Loucy (cell line): ENCODE data around the gene ATP5PF.

Experiments
- H2AFZ ChIP-seq: fragments of 200-600 bp; sonication (generic); 2 replicates; pipeline ENCODE4 v1.6.0; 2016; ENCODE audit warnings: antibody characterized with exemption, mild to moderate bottlenecking, low read length, moderate library complexity
- H3F3A ChIP-seq: fragments of 200-600 bp; 2 replicates; pipeline ENCODE4 v1.6.0; 2016; ENCODE audit warnings: antibody characterized with exemption, low read depth, mild to moderate bottlenecking
- H3K27me3 ChIP-seq: fragments of 200-600 bp; sonication (generic); 2 replicates; pipeline ENCODE4 v1.6.1; 2014; ENCODE audit warnings: low read length, mild to moderate bottlenecking; ENCODE audit not compliant: insufficient read depth, poor library complexity, severe bottlenecking
- H3K36me3 ChIP-seq: fragments of 200-600 bp; sonication (generic); 2 replicates; pipeline ENCODE4 v1.6.1; 2016; ENCODE audit warnings: low read length; ENCODE audit not compliant: insufficient read depth
- H3K4me1 ChIP-seq: fragments of 200-600 bp; sonication (generic); 2 replicates; pipeline ENCODE4 v1.5.1; 2014; ENCODE audit warnings: low read length, mild to moderate bottlenecking; ENCODE audit not compliant: insufficient read depth, poor library complexity, severe bottlenecking
- H3K4me2 ChIP-seq: fragments of 200-600 bp; sonication (generic); 2 replicates; pipeline ENCODE4 v1.6.0; 2014; ENCODE audit warnings: antibody characterized with exemption, low read length, low read depth, mild to moderate bottlenecking; ENCODE audit not compliant: poor library complexity, severe bottlenecking
- H3K4me3 ChIP-seq: fragments of 200-600 bp; sonication (generic); 2 replicates; pipeline ENCODE4 v1.5.1; 2014; ENCODE audit warnings: low read length, mild to moderate bottlenecking, mixed read lengths; ENCODE audit not compliant: poor library complexity, severe bottlenecking
- H3K79me2 ChIP-seq: fragments of 200-600 bp; sonication (generic); 2 replicates; pipeline ENCODE4 v1.6.1; 2014; ENCODE audit warnings: low read length; ENCODE audit not compliant: insufficient read depth
- H3K9ac ChIP-seq: fragments of 200-600 bp; sonication (generic); 2 replicates; pipeline ENCODE4 v1.6.0; 2014; ENCODE audit warnings: mild to moderate bottlenecking, low read depth, low read length, moderate library complexity; ENCODE audit not compliant: poor library complexity, severe bottlenecking
- H3K9me2 ChIP-seq: fragments of 200-600 bp; sonication (generic); replicated peaks from 2 replicates; pipeline ENCODE4 v1.6.1; 2016; ENCODE audit warnings: low read depth, low read length, mixed read lengths
- H3K9me3 ChIP-seq: fragments of 200-600 bp; sonication (generic); 2 replicates; pipeline ENCODE4 v1.6.1; 2014; ENCODE audit warnings: mild to moderate bottlenecking, antibody characterized with exemption, low read length, low read depth; ENCODE audit not compliant: insufficient read depth
- H4K20me1 ChIP-seq: fragments of 200-600 bp; sonication (generic); 2 replicates; pipeline ENCODE4 v1.6.0; 2014; ENCODE audit warnings: antibody characterized with exemption, low read length, mild to moderate bottlenecking; ENCODE audit not compliant: insufficient read depth, poor library complexity, severe bottlenecking
- EZH2phosphoT487 ChIP-seq: fragments of 200-600 bp; IDR thresholded peaks from 2 replicates; pipeline ENCODE4 v1.6.1; 2018; ENCODE audit warnings: antibody characterized with exemption, mild to moderate bottlenecking, moderate library complexity, borderline replicate concordance
- TF ChIP-seq, protein P1 (sequence below): fragments of 200-600 bp; sonication (generic); conservative IDR thresholded peaks from 2 replicates; pipeline ENCODE4 v1.5.1; 2014; ENCODE audit warnings: mild to moderate bottlenecking, antibody characterized with exemption, low read length

The ATP5PF gene

DNA sequence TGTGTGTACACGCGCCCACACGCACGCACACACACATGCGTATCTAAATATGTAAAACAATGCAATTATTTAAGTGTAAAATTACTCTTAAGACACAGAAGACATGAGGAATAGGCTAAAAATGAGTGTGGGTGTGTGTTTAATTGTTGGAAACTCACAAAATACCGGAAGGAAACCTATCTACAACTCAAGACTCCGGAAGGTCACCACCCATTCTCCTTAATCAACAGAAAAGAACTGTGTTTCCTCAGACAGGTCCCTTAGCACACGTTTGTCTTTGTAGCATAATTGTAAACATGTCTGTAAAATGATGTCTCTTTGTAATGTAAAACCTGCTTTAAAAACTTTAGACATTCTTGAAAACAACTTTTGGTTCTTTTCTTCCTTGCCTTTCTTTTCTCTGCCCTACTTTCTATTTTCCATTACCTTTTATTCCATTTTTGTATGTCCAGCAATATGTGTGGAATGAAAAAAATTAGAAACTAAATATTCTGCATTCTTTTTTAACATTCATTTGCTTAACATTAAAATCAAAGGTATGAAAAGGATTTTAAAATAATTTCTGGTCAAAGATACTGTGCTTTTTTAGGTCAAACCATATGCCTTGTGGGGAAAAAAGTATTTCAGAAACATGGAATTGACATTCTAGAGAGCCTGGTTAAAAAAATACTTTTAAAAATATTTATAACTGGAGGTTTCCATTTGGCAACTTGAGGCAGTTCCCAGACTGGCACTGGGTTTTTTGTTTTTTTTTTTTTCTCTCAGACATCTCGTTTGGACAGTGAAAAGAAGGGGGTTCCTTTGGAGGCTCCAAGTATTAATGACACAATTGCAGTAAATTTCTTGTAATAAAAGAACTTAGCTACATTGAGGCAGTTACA, 46.2 kb downstream of the ATP5PF start:
- H3K9ac ChIP-seq = no peak overlapping the region
- H3K79me2 ChIP-seq = no peaks in the 10 kb centered on the region
- H3K9me3 ChIP-seq = no peaks in the 10 kb centered on the region
- H3K4me3 ChIP-seq = no peak overlapping the region
- H3K9me2 ChIP-seq = no peaks in the 10 kb centered on the region
- no peak overlapping the region for H2AFZ ChIP-seq
- H3K27me3 ChIP-seq = no peaks in the 10 kb centered on the region
- H3K4me1 ChIP-seq = no peaks in the 10 kb centered on the region
- H3K36me3 ChIP-seq = no peaks in the 10 kb centered on the region
- H4K20me1 ChIP-seq = no peaks in the 10 kb centered on the region
- no peak for TF ChIP-seq EZH2phosphoT487
- TF ChIP-seq, protein P1, sequence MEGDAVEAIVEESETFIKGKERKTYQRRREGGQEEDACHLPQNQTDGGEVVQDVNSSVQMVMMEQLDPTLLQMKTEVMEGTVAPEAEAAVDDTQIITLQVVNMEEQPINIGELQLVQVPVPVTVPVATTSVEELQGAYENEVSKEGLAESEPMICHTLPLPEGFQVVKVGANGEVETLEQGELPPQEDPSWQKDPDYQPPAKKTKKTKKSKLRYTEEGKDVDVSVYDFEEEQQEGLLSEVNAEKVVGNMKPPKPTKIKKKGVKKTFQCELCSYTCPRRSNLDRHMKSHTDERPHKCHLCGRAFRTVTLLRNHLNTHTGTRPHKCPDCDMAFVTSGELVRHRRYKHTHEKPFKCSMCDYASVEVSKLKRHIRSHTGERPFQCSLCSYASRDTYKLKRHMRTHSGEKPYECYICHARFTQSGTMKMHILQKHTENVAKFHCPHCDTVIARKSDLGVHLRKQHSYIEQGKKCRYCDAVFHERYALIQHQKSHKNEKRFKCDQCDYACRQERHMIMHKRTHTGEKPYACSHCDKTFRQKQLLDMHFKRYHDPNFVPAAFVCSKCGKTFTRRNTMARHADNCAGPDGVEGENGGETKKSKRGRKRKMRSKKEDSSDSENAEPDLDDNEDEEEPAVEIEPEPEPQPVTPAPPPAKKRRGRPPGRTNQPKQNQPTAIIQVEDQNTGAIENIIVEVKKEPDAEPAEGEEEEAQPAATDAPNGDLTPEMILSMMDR = no peak
- no peaks in the 10 kb centered on the region for H3F3A ChIP-seq
- no peak overlapping the region for H3K4me2 ChIP-seq

DNA sequence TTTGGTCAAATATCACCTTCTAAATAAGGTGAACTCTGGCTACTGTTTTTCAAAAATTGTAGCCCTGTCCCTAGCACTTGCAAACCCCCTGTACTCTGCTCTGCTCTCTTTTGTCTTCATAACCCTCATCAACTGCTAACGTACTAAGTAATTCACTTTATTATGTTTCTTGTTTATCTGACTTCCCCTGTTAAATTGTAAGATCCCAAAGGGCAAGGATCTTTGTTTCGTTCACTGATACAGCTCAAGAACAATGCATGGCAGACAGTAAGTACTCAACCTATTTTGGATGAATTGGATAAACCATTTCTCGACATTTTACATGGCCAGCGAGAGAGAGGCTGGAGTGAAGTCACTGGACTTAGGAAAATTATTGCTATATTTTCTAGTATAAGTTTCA, 46.9 kb downstream of the ATP5PF start:
- H3K4me3 ChIP-seq = no peak overlapping the region
- no peak overlapping the region for H3K9ac ChIP-seq
- H3K4me2 ChIP-seq = no peak overlapping the region
- H3K36me3 ChIP-seq = no peaks in the 10 kb centered on the region
- H3K4me1 ChIP-seq = no peaks in the 10 kb centered on the region
- H4K20me1 ChIP-seq = no peaks in the 10 kb centered on the region
- H3K27me3 ChIP-seq = no peaks in the 10 kb centered on the region
- H3K9me3 ChIP-seq = no peaks in the 10 kb centered on the region
- TF ChIP-seq EZH2phosphoT487 = no peak
- TF ChIP-seq, protein P1 = no peak
- no peak overlapping the region for H2AFZ ChIP-seq
- H3K79me2 ChIP-seq = no peaks in the 10 kb centered on the region
- H3K9me2 ChIP-seq = no peaks in the 10 kb centered on the region
- no peaks in the 10 kb centered on the region for H3F3A ChIP-seq

DNA sequence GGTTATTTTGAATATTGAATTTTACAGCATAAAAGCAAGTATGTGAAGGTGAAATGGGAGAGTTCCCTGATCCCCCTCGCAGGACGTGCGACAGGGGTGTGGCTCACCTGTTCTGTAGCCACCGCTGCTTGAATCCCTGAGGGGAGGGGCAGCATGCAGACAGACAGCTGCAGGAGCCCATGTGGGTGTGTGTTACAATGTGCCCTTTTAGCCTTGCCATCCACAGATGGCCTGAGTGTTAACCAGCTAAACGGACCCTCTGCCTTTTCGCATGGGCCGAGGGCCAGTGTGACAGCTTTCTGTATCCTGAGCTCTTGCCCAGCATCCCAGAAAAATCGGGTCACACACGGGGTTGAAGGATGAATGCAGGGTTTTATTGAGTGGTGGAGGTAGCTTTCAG, 52.3 kb downstream of the ATP5PF start:
- H3K79me2 ChIP-seq = no peaks in the 10 kb centered on the region
- no peaks in the 10 kb centered on the region for H3K36me3 ChIP-seq
- no peaks in the 10 kb centered on the region for H3F3A ChIP-seq
- H3K27me3 ChIP-seq = no peaks in the 10 kb centered on the region
- TF ChIP-seq, protein P1 = no peak
- no peak for TF ChIP-seq EZH2phosphoT487
- H4K20me1 ChIP-seq = no peaks in the 10 kb centered on the region
- H3K9me3 ChIP-seq = no peaks in the 10 kb centered on the region
- no peaks in the 10 kb centered on the region for H3K9me2 ChIP-seq
- H3K4me1 ChIP-seq = no peaks in the 10 kb centered on the region
- H3K4me3 ChIP-seq = no peak overlapping the region
- H3K4me2 ChIP-seq = no peak overlapping the region
- H2AFZ ChIP-seq = no peak overlapping the region
- no peak overlapping the region for H3K9ac ChIP-seq
